ENCODE measurements around the gene TNFAIP8L1.
"Not testable (repeated sequence)": the region's sequence is repeated elsewhere in the genome, so short reads cannot be mapped to it uniquely, and the experiment has no call there.

The TNFAIP8L1 gene

GRCh38 chr19:4650159-4650558 is 10.8 kb downstream of the TNFAIP8L1 start:
- DNase-seq, result no peak

GRCh38 chr19:4652075-4652474 is 12.8 kb downstream of the TNFAIP8L1 start:
- DNase-seq, result no peak

- no peak for DNase-seq
Measured at GRCh38 chr19:4653793-4654436, 14.6 kb downstream of the TNFAIP8L1 start.

GRCh38 chr19:4654437-4655361 is 15.4 kb downstream of the TNFAIP8L1 start:
- no peak for DNase-seq

- DNase-seq, result no peak
Measured at GRCh38 chr19:4656102-4656501, 16.8 kb downstream of the TNFAIP8L1 start.

GRCh38 chr19:4657262-4657661 is 17.9 kb downstream of the TNFAIP8L1 start:
- no peak for DNase-seq

GRCh38 chr19:4657835-4658234 is 18.5 kb downstream of the TNFAIP8L1 start:
- no peak for DNase-seq

- no peak for DNase-seq
Measured at GRCh38 chr19:4660181-4660791, 21.0 kb downstream of the TNFAIP8L1 start.

GRCh38 chr19:4660993-4661392 is 21.7 kb downstream of the TNFAIP8L1 start:
- DNase-seq, result no peak

GRCh38 chr19:4662020-4662695 is 22.8 kb downstream of the TNFAIP8L1 start:
- no peak for DNase-seq

GRCh38 chr19:4662812-4663211 is 23.5 kb downstream of the TNFAIP8L1 start:
- DNase-seq, result no peak

GRCh38 chr19:4664642-4665041 is 25.3 kb downstream of the TNFAIP8L1 start:
- DNase-seq, result no peak

- DNase-seq, result peak; percentile 92 to 94
Measured at GRCh38 chr19:4669723-4670480, 30.6 kb downstream of the TNFAIP8L1 start, which contains the start of gene MYDGF. Gene MYDGF, minus strand, starts transcription at chr19:4670342. Its CDS starts 8 bp downstream, at chr19:4670334.

GRCh38 chr19:4671185-4671851 is 32.0 kb downstream of the TNFAIP8L1 start:
- no peak for DNase-seq

- no peak for DNase-seq
Measured at GRCh38 chr19:4673216-4673615, 33.9 kb downstream of the TNFAIP8L1 start.

- DNase-seq, result no peak
Measured at GRCh38 chr19:4673726-4674125, 34.4 kb downstream of the TNFAIP8L1 start.

- no peak for DNase-seq
Measured at GRCh38 chr19:4675346-4675745, 36.0 kb downstream of the TNFAIP8L1 start.

- peak; percentile 7 to 31 for DNase-seq
Measured at GRCh38 chr19:4676955-4677731, 37.8 kb downstream of the TNFAIP8L1 start.

GRCh38 chr19:4678881-4679790 is 39.8 kb downstream of the TNFAIP8L1 start:
- peak; percentile 6 to 22 for DNase-seq

- DNase-seq, result not testable (repeated sequence)
Measured at GRCh38 chr19:4680021-4680420, 40.7 kb downstream of the TNFAIP8L1 start.

All from CD4-positive, alpha-beta T cell treated with Interferon alpha-2 for 1 hour (primary cell).